ENCODE data around the gene APLP2.

The APLP2 gene

DNA sequence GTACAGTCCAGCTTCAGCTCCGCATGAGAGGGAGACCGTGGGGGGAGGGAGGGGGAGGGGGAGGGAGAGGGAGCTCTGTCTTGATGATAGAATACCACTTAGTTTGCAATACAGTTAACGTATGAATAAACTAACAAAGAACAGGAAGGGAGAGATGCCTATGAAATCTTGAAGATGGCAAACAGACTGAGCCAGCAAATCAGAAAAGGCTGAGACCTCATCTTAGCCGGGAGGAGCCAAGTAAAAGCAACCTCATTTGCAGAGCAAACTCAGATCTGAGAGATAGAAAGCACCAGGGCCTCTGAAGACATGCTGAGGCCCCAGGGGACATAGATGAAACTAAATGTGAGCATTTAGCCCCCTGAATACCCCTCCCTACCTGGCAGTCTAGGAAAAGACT is 23.0 kb downstream of the APLP2 start:
- 0 out of 2 replicates have a peak overlapping the region, but pooled peaks have one; percentile 11 for H3K27ac ChIP-seq (ENCODE audit: low read depth, low read length)
- TF ChIP-seq CTCF (IDR thresholded peaks at IDR 0.05; ENCODE audit: insufficient read depth, low read length, poor library complexity, severe bottlenecking) (no peak), EZH2phosphoT487 (conservative IDR thresholded peaks at IDR 0.05; ENCODE audit: low read length) (no peak)
- H3F3A ChIP-seq (ENCODE audit: insufficient read depth) = no peaks in the 10 kb centered on the region
- H3K79me2 ChIP-seq (ENCODE audit: insufficient read depth, low read length) = peaks cover 73% of the 10 kb centered on the region
- no peaks in the 10 kb centered on the region for H3K9me2 ChIP-seq (replicated peaks; ENCODE audit: insufficient read depth, low read length)
- H2AFZ ChIP-seq (ENCODE audit: low read depth, low read length, severe bottlenecking) = no peak overlapping the region
- no peaks in the 10 kb centered on the region for H3K27me3 ChIP-seq (ENCODE audit: low read length)
- H3K4me2 ChIP-seq (ENCODE audit: low read depth, low read length, poor library complexity, severe bottlenecking) = no peak overlapping the region
- H3K4me3 ChIP-seq (ENCODE audit: insufficient read depth, low read length, poor library complexity, severe bottlenecking) = no peak overlapping the region
- H3K9me3 ChIP-seq (ENCODE audit: insufficient read depth, low read length) = no peaks in the 10 kb centered on the region
- H4K20me1 ChIP-seq (ENCODE audit: low read depth, low read length) = peaks cover 11% of the 10 kb centered on the region; the same call in 1 of the 2 replicates
- H3K9ac ChIP-seq (ENCODE audit: low read length) = no peak overlapping the region
- no peaks in the 10 kb centered on the region for H3K36me3 ChIP-seq (ENCODE audit: low read length)

DNA sequence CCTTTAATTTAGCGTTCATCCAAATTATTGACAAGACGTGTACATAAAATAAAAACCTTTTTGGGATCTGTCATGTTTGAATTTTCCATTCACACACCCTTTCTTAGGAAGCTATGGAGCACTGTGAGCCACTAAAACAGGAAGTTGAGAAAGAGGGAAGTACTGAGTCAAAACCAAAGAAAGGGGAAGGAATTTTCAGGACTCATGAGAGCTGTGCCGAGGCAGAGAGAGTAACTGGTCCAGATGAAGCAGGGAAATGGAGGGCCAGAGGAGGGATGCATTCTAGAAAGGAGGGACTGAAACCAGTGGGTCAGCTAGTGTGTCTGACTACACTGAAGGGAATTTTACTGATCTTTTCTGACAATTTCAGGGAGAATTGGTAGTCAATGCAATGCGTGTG is 24.9 kb downstream of the APLP2 start:
- peaks cover 10% of the 10 kb centered on the region; the same call in 1 of the 2 replicates for H4K20me1 ChIP-seq (ENCODE audit: low read depth, low read length)
- no peak overlapping the region for H3K9ac ChIP-seq (ENCODE audit: low read length)
- TF ChIP-seq EZH2phosphoT487 (conservative IDR thresholded peaks at IDR 0.05; ENCODE audit: low read length) (no peak), CTCF (IDR thresholded peaks at IDR 0.05; ENCODE audit: insufficient read depth, low read length, poor library complexity, severe bottlenecking) (no peak)
- H3K27me3 ChIP-seq (ENCODE audit: low read length) = no peaks in the 10 kb centered on the region
- H3K27ac ChIP-seq (ENCODE audit: low read depth, low read length) = no peak overlapping the region
- H3K4me2 ChIP-seq (ENCODE audit: low read depth, low read length, poor library complexity, severe bottlenecking) = no peak overlapping the region
- no peaks in the 10 kb centered on the region for H3K9me2 ChIP-seq (replicated peaks; ENCODE audit: insufficient read depth, low read length)
- no peaks in the 10 kb centered on the region for H3K36me3 ChIP-seq (ENCODE audit: low read length)
- H3K4me3 ChIP-seq (ENCODE audit: insufficient read depth, low read length, poor library complexity, severe bottlenecking) = no peak overlapping the region
- H3K9me3 ChIP-seq (ENCODE audit: insufficient read depth, low read length) = no peaks in the 10 kb centered on the region
- H3F3A ChIP-seq (ENCODE audit: insufficient read depth) = no peaks in the 10 kb centered on the region
- peaks cover 73% of the 10 kb centered on the region for H3K79me2 ChIP-seq (ENCODE audit: insufficient read depth, low read length)
- no peak overlapping the region for H2AFZ ChIP-seq (ENCODE audit: low read depth, low read length, severe bottlenecking)

DNA sequence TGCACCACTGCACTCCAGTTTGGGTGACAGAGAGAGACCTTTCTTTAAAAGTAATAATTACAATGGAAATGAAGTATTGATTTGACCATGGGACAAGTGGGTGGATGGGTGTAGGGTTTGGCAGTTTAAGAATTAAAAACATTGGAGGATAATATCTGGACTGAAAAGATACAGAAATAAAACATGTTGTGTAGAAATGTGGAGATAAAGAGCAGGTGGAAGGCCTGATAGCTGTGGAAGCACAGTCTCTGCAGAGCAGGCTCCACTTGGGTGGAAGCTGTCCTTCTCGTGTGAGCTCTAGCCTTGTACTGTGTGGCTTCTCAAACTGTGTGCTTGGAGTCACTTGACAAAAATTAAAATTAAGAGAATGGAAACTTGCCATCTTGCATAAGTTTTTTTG is 25.6 kb downstream of the APLP2 start:
- H3K4me3 ChIP-seq (ENCODE audit: insufficient read depth, low read length, poor library complexity, severe bottlenecking) = no peak overlapping the region
- H4K20me1 ChIP-seq (ENCODE audit: low read depth, low read length) = peaks cover 10% of the 10 kb centered on the region; the same call in 1 of the 2 replicates
- H3F3A ChIP-seq (ENCODE audit: insufficient read depth) = no peaks in the 10 kb centered on the region
- no peaks in the 10 kb centered on the region for H3K27me3 ChIP-seq (ENCODE audit: low read length)
- no peak overlapping the region for H3K9ac ChIP-seq (ENCODE audit: low read length)
- H3K36me3 ChIP-seq (ENCODE audit: low read length) = no peaks in the 10 kb centered on the region
- no peaks in the 10 kb centered on the region for H3K9me3 ChIP-seq (ENCODE audit: insufficient read depth, low read length)
- peaks cover 75% of the 10 kb centered on the region for H3K79me2 ChIP-seq (ENCODE audit: insufficient read depth, low read length)
- H2AFZ ChIP-seq (ENCODE audit: low read depth, low read length, severe bottlenecking) = no peak overlapping the region
- H3K9me2 ChIP-seq (replicated peaks; ENCODE audit: insufficient read depth, low read length) = no peaks in the 10 kb centered on the region
- H3K4me2 ChIP-seq (ENCODE audit: low read depth, low read length, poor library complexity, severe bottlenecking) = no peak overlapping the region
- TF ChIP-seq EZH2phosphoT487 (conservative IDR thresholded peaks at IDR 0.05; ENCODE audit: low read length) = no peak
- TF ChIP-seq CTCF (IDR thresholded peaks at IDR 0.05; ENCODE audit: insufficient read depth, low read length, poor library complexity, severe bottlenecking) = no peak
- no peak overlapping the region for H3K27ac ChIP-seq (ENCODE audit: low read depth, low read length)
